ENCODE measurements around the gene MRPL43. TPM values are rescaled to one million over a fixed set of nuclear protein-coding genes. Genes with fewer than 3 reads are reported as not detected.

Gene MRPL43
- polyA plus RNA-seq, 2 of the 4 experiments (the other 2 are of a cell fraction) = 76.3 to 83.4 TPM

DNA sequence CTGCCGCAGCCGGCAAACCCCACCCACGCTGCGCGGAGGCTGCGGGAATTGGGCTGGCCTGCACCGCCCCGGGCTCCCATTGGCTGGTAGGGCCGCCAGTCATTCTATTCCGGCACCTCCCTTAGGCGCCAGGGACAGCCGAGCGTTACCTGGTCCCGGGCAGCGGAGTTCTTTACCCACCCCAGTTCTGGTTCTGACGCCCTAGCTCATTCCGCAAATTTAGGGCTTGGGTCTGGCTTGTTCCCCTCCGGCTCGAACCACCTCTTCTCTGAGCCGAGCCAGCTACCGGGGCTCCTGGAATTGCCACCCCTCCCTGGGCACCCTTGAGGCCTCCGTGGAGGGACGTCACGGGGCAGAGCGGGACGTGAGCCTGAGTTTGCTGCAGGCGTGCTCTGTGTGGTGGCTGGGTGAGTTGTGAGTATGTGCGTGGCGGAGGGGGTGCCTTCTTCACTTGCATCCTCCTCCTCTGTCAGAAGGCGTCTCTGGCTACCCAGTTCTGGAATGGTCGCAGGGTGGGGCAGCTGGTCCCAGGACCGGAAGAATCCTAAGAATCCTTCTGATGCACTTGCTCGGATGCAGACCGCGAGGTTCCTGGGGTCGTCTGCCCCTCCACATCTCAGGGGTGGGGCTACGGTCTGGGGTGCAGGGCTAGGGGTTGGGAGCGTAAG lies 44.0 kb upstream of the MRPL43 start, which contains the start of the genes PDZD7 and SFXN3:
PDZD7 (minus strand) TSS at position 2 of the 668 bp plus-strand sequence. CDS start 910 bp downstream, outside the sequence.
SFXN3 (plus strand) TSS at position 107 of the 668 bp plus-strand sequence. CDS start 3,461 bp downstream, outside the sequence.
- peaks cover 27% of the 10 kb centered on the region for H3K4me1 ChIP-seq
- ChIA-PET CTCF (interaction anchor here (2.1 to 59.3 kb wide), 7 partner anchors 10 to 111 kb away, joined by 5 to 2364 read pairs (median 73); partner anchors contain the start of genes KAZALD1, LZTS2 and SEMA4G), POLR2A (interaction anchor here (1.0 to 2.3 kb wide), 7 partner anchors 10 to 35 kb away, joined by 3 to 18 read pairs (median 5); partner anchors contain the start of gene KAZALD1)
- peak; percentile 92 to 95 for DNase-seq (ENCODE audit: low read depth in 1 of 2, low spot score in 1 of 2)
- peak; percentile 80 to 93 for ATAC-seq
- H3K4me3 ChIP-seq = peak within 1 kb of the TSS; percentile 77
- peak within 1 kb of the TSS; percentile 96 for H3K4me2 ChIP-seq
- peak within 1 kb of the TSS; percentile 75 to 92 for H3K27ac ChIP-seq
- WGBS (ENCODE audit: missing lambda C conversion rate) = 0% methylated on average over 9 of the region's 38 CpGs
- TF ChIP-seq, protein P1, sequence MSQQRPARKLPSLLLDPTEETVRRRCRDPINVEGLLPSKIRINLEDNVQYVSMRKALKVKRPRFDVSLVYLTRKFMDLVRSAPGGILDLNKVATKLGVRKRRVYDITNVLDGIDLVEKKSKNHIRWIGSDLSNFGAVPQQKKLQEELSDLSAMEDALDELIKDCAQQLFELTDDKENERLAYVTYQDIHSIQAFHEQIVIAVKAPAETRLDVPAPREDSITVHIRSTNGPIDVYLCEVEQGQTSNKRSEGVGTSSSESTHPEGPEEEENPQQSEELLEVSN (IDR thresholded peaks at IDR 0.05; ENCODE audit: borderline replicate concordance, low read depth) = 0 out of 2 replicates have a peak, but pooled peaks have one; percentile 25
- TF ChIP-seq TFCP2L1 (CRISPR knock-in tag; IDR thresholded peaks at IDR 0.05) (0 out of 2 replicates have a peak, but pooled peaks have one; percentile 21), EHMT2 (IDR thresholded peaks at IDR 0.05; ENCODE audit: low read depth) (no peak), POLR2A (IDR thresholded peaks at IDR 0.05; ENCODE audit: low read length) (peak; percentile 27)
- TF ChIP-seq, protein P2, sequence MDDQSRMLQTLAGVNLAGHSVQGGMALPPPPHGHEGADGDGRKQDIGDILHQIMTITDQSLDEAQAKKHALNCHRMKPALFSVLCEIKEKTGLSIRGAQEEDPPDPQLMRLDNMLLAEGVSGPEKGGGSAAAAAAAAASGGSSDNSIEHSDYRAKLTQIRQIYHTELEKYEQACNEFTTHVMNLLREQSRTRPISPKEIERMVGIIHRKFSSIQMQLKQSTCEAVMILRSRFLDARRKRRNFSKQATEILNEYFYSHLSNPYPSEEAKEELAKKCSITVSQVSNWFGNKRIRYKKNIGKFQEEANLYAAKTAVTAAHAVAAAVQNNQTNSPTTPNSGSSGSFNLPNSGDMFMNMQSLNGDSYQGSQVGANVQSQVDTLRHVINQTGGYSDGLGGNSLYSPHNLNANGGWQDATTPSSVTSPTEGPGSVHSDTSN (IDR thresholded peaks at IDR 0.05) = peak; percentile 99
- TF ChIP-seq, protein P3, sequence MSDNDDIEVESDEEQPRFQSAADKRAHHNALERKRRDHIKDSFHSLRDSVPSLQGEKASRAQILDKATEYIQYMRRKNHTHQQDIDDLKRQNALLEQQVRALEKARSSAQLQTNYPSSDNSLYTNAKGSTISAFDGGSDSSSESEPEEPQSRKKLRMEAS (IDR thresholded peaks at IDR 0.05) = peak; percentile 15; the same call in 1 of the 2 replicates
- no peak for FAIRE-seq
- no peaks in the 10 kb centered on the region for H3K9me3 ChIP-seq

DNA sequence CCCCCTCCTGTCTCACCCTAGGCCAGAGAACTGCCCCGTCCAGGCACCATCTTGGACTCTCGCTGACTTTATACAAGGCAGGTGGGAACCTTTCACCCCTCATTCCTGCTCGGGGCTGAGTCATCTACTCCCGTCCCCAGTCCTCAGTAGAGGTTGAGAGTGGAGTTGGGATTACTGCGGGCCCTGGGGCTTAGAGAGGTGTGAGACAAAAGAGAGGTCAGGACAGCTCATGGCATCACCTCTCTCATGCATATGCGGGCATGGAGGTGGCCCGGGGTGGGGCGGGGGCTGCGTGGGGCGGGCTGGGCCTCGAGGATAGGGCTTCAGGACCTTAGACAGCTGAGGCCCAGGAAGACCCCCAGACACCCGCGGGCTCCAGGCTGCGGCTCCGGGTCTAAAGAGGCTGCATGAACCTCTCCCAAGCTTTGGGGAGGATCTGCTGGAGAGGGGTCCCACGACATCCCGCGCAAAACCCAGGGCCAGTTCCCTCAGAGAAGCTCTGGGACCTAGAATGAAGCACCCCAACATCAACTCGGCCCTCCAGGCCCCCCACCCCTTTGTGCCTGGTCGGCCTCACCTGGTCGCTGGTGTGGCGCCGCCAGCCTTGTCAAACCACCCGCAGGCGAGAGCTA lies 43.3 kb upstream of the MRPL43 start:
- peak overlapping the region; percentile 77 for H3K4me3 ChIP-seq
- H3K9me3 ChIP-seq = no peaks in the 10 kb centered on the region
- ChIA-PET CTCF (interaction anchor here (1.2 to 59.3 kb wide), 8 partner anchors 10 to 112 kb away, joined by 3 to 2364 read pairs (median 48); partner anchors contain the start of genes KAZALD1, LZTS2 and SEMA4G), POLR2A (interaction anchor here (1.0 to 2.3 kb wide), 6 partner anchors 10 to 36 kb away, joined by 3 to 9 read pairs (median 4); partner anchors contain the start of gene KAZALD1)
- no peak for FAIRE-seq
- H3K4me2 ChIP-seq = peak overlapping the region; percentile 96
- peak in 1 of 2 experiments; percentile 1; a peak in 3 of 6 replicates for ATAC-seq
- peaks cover 27% of the 10 kb centered on the region for H3K4me1 ChIP-seq
- TF ChIP-seq CBX2 (IDR thresholded peaks at IDR 0.05; ENCODE audit: borderline replicate concordance, low read depth) = no peak
- TF ChIP-seq HOXB13 (CRISPR knock-in tag; IDR thresholded peaks at IDR 0.05; ENCODE audit: low read depth) = no peak
- TF ChIP-seq, protein P4, sequence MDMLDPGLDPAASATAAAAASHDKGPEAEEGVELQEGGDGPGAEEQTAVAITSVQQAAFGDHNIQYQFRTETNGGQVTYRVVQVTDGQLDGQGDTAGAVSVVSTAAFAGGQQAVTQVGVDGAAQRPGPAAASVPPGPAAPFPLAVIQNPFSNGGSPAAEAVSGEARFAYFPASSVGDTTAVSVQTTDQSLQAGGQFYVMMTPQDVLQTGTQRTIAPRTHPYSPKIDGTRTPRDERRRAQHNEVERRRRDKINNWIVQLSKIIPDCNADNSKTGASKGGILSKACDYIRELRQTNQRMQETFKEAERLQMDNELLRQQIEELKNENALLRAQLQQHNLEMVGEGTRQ (IDR thresholded peaks at IDR 0.05) = no peak
- no peak for TF ChIP-seq TFCP2L1 (CRISPR knock-in tag; IDR thresholded peaks at IDR 0.05)
- no peak for TF ChIP-seq RFX5 (IDR thresholded peaks at IDR 0.05)
- TF ChIP-seq HOXB5 (CRISPR knock-in tag; IDR thresholded peaks at IDR 0.05) = no peak
- peak overlapping the region; percentile 21 to 92; a peak in 4 of 6 replicates for H3K27ac ChIP-seq
- WGBS (ENCODE audit: missing lambda C conversion rate) = 33% methylated on average over 12 of the region's 25 CpGs
- no peak for DNase-seq (ENCODE audit: low read depth in 1 of 2, low spot score in 1 of 2)

DNA sequence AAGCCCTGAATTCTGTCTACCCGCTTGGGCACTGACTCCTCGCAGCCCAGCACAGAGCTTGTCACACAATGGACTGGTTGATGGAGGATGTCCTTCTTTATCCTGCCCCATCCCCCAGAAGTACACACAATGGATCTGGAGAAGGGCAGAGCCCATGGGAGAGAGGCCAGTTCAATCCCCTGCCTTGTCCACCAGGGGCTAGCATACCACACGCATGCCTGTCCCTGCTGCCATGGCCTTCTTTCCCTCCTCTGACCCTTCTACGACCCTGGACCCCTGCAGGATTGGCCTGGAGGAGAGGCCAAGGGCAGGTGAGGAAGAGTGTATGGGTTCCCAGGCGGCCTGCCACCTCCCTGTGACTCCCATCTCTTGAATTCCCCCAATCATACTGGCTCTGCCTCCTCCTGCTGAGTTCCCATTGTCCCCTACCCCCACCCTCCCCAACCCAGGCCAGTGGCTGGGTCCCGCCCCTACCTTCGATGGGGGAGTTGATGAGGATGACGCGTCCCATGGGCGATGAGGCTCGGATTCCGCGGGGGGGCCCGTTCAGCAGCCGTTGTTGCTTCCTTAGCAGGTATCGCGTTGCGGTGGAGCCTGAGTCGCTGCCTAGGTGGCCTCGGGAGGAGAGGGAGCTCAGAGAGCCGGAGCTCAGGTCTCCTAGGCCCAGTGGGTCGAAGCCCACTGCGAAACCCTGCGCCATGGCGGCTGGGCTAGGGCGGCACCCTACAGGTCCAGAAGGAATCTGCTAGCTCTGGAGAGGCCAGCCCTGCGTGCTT lies 42.4 kb upstream of the MRPL43 start:
- peak in 1 of 2 experiments; percentile 28; a peak in 3 of 6 replicates for ATAC-seq
- no peak for FAIRE-seq
- WGBS (ENCODE audit: missing lambda C conversion rate) = 84% methylated on average over 25 of the region's 27 CpGs
- Histone ChIP-seq H3K9me3 (no peaks in the 10 kb centered on the region), H3K4me1 (peaks cover 27% of the 10 kb centered on the region), H3K4me2 (no peak overlapping the region), H3K4me3 (no peak overlapping the region), H3K27ac (no peak overlapping the region)
- CTCF ChIA-PET = interaction anchor here (1.2 to 59.3 kb wide), 7 partner anchors 11 to 113 kb away, joined by 3 to 2364 read pairs (median 73); partner anchors contain the start of genes KAZALD1 and LZTS2
- POLR2A ChIA-PET = no interaction called here
- DNase-seq (ENCODE audit: low read depth in 1 of 2, low spot score in 1 of 2) = peak in 1 of 2 experiments; percentile 34
- TF ChIP-seq RARB (CRISPR knock-in tag; IDR thresholded peaks at IDR 0.05) = no peak
- no peak for TF ChIP-seq FOSL2 (IDR thresholded peaks at IDR 0.05)
- TF ChIP-seq FOSL2 (CRISPR knock-in tag; IDR thresholded peaks at IDR 0.05) = no peak
- no peak for TF ChIP-seq ZSCAN20 (CRISPR knock-in tag; IDR thresholded peaks at IDR 0.05)
- no peak for TF ChIP-seq EHMT2 (IDR thresholded peaks at IDR 0.05; ENCODE audit: low read depth)
- no peak for TF ChIP-seq KDM1A (IDR thresholded peaks at IDR 0.05; ENCODE audit: low read depth)
- TF ChIP-seq MAFK (IDR thresholded peaks at IDR 0.05; ENCODE audit: partially characterized antibody) = no peak
- TF ChIP-seq, protein P5, sequence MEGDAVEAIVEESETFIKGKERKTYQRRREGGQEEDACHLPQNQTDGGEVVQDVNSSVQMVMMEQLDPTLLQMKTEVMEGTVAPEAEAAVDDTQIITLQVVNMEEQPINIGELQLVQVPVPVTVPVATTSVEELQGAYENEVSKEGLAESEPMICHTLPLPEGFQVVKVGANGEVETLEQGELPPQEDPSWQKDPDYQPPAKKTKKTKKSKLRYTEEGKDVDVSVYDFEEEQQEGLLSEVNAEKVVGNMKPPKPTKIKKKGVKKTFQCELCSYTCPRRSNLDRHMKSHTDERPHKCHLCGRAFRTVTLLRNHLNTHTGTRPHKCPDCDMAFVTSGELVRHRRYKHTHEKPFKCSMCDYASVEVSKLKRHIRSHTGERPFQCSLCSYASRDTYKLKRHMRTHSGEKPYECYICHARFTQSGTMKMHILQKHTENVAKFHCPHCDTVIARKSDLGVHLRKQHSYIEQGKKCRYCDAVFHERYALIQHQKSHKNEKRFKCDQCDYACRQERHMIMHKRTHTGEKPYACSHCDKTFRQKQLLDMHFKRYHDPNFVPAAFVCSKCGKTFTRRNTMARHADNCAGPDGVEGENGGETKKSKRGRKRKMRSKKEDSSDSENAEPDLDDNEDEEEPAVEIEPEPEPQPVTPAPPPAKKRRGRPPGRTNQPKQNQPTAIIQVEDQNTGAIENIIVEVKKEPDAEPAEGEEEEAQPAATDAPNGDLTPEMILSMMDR (IDR thresholded peaks at IDR 0.05) = no peak
- TF ChIP-seq TP53 (CRISPR knock-in tag; IDR thresholded peaks at IDR 0.05) = no peak
- TF ChIP-seq, protein P6, sequence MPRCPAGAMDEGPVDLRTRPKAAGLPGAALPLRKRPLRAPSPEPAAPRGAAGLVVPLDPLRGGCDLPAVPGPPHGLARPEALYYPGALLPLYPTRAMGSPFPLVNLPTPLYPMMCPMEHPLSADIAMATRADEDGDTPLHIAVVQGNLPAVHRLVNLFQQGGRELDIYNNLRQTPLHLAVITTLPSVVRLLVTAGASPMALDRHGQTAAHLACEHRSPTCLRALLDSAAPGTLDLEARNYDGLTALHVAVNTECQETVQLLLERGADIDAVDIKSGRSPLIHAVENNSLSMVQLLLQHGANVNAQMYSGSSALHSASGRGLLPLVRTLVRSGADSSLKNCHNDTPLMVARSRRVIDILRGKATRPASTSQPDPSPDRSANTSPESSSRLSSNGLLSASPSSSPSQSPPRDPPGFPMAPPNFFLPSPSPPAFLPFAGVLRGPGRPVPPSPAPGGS (IDR thresholded peaks at IDR 0.05) = no peak
- TF ChIP-seq RNF2 (IDR thresholded peaks at IDR 0.05; ENCODE audit: borderline replicate concordance, low read depth) = no peak

All from A549 (cell line).